Fibroblast of peridontal ligament (primary cell): ENCODE data around the gene PPM1H.

Experiments used
- DNase-seq: peaks from one replicate; pipeline ENCODE4 v3.0.0-alpha.2; 2010; ENCODE audit errors: extremely low read depth

The PPM1H gene

GRCh38 chr12:62714774-62715721 lies 219.9 kb downstream of the PPM1H start:
- DNase-seq = peak; percentile 82

- DNase-seq = peak; percentile 19
Measured at GRCh38 chr12:62714181-62714773, 220.7 kb downstream of the PPM1H start.

- DNase-seq = no peak
Measured at GRCh38 chr12:62713723-62714122, 221.2 kb downstream of the PPM1H start.

GRCh38 chr12:62712681-62713573 lies 222.0 kb downstream of the PPM1H start:
- no peak for DNase-seq

GRCh38 chr12:62711631-62712241 lies 223.2 kb downstream of the PPM1H start:
- no peak for DNase-seq

GRCh38 chr12:62709311-62709710 lies 225.6 kb downstream of the PPM1H start:
- peak; percentile 26 for DNase-seq

- no peak for DNase-seq
Measured at GRCh38 chr12:62707939-62708338, 227.0 kb downstream of the PPM1H start.

GRCh38 chr12:62705846-62706245 lies 229.1 kb downstream of the PPM1H start:
- no peak for DNase-seq

- no peak for DNase-seq
Measured at GRCh38 chr12:62703011-62703380, 232.0 kb downstream of the PPM1H start.

GRCh38 chr12:62701492-62701891 lies 233.5 kb downstream of the PPM1H start:
- no peak for DNase-seq

- no peak for DNase-seq
Measured at GRCh38 chr12:62700091-62700880, 234.7 kb downstream of the PPM1H start.

- peak; percentile 67 for DNase-seq
Measured at GRCh38 chr12:62698701-62699101, 236.2 kb downstream of the PPM1H start.

- peak; percentile 38 for DNase-seq
Measured at GRCh38 chr12:62697893-62698292, 237.1 kb downstream of the PPM1H start.

GRCh38 chr12:62695696-62696095 lies 239.3 kb downstream of the PPM1H start:
- no peak for DNase-seq

- DNase-seq = no peak
Measured at GRCh38 chr12:62694632-62695031, 240.3 kb downstream of the PPM1H start.

- no peak for DNase-seq
Measured at GRCh38 chr12:62694116-62694515, 240.8 kb downstream of the PPM1H start.

GRCh38 chr12:62693376-62694050 lies 241.4 kb downstream of the PPM1H start:
- no peak for DNase-seq

GRCh38 chr12:62692884-62693283 lies 242.1 kb downstream of the PPM1H start:
- DNase-seq = peak; percentile 59

- DNase-seq = no peak
Measured at GRCh38 chr12:62691309-62691708, 243.6 kb downstream of the PPM1H start.
